ENCODE data around the gene KIF26B. TPM values are rescaled to one million over a fixed set of nuclear protein-coding genes. Genes with fewer than 3 reads are reported as not detected.

Gene KIF26B
- total and polyA plus RNA-seq, 2 experiments from 2014 or later = 2.5 to 8.0 TPM

- Histone ChIP-seq H3K4me1 (ENCODE audit: insufficient read depth) (0 out of 2 replicates have a peak, but pooled peaks cover 4% of the 10 kb centered on the region), H2AFZ (no peak overlapping the region)
- in situ Hi-C loops (cut with MboI) = no loop called here
These were observed 597.8 kb downstream of the KIF26B start for GRCh38 chr1:245752561-245752960.

DNA sequence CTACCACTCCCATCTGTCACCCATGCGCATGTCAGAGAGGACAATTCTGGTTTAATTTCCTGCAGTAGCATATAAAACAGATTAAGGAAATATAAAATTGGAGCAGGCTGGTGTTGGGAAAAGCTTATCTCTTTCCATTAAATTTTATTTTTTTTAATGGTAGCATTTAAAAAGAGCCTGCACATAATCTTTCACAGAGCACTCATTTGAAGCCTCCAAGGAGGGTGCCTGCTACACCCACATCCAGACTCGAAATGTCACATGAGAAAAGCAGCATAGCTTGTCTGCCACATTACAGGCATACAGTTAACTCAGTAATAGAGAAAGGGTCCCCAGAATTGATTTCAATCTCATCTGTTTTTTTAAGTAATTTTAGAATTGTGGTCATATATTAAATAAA is 599.0 kb downstream of the KIF26B start:
- Histone ChIP-seq H3K4me3 (no peak overlapping the region), H3K36me3 (ENCODE audit: low read depth) (no peaks in the 10 kb centered on the region), H3K9ac (no peak overlapping the region), H3K27me3 (replicated peaks; ENCODE audit: insufficient read depth) (no peaks in the 10 kb centered on the region), H3K79me2 (ENCODE audit: insufficient read depth) (no peaks in the 10 kb centered on the region), H3K9me2 (ENCODE audit: insufficient read depth) (no peaks in the 10 kb centered on the region), H3K9me3 (ENCODE audit: low read depth) (no peaks in the 10 kb centered on the region), H2AFZ (no peak overlapping the region), H4K20me1 (ENCODE audit: insufficient read depth) (no peaks in the 10 kb centered on the region), H3K4me2 (ENCODE audit: unreplicated experiment) (no peak overlapping the region), H3K27ac (no peak overlapping the region), H3K4me1 (ENCODE audit: insufficient read depth) (0 out of 2 replicates have a peak, but pooled peaks cover 4% of the 10 kb centered on the region), H3F3A (ENCODE audit: insufficient read depth) (no peaks in the 10 kb centered on the region)
- DNase-seq = no peak
- in situ Hi-C loops (cut with MboI) = no loop called here
- 89 to 98% methylated on average over 2 of the region's 2 CpGs for WGBS, 2 experiments (ENCODE audit: low coverage in 1 of 2, low lambda C conversion rate in 2 of 2, missing lambda C conversion rate in 2 of 2)
- TF ChIP-seq EZH2phosphoT487 (IDR thresholded peaks at IDR 0.05; ENCODE audit: insufficient read depth, low read depth) (no peak), EZH2 (IDR thresholded peaks at IDR 0.05; ENCODE audit: insufficient read depth, poor library complexity, severe bottlenecking) (no peak)

More at GRCh38 chr1:245752561-245752960, 597.8 kb downstream of the KIF26B start:
- H3K4me3 ChIP-seq = no peak overlapping the region
- no peak for TF ChIP-seq EZH2phosphoT487 (IDR thresholded peaks at IDR 0.05; ENCODE audit: insufficient read depth, low read depth)
- no peak for TF ChIP-seq EZH2 (IDR thresholded peaks at IDR 0.05; ENCODE audit: insufficient read depth, poor library complexity, severe bottlenecking)
- no peaks in the 10 kb centered on the region for H3K9me3 ChIP-seq (ENCODE audit: low read depth)
- no peak overlapping the region for H3K9ac ChIP-seq
- WGBS, 2 experiments (ENCODE audit: low coverage in 1 of 2, low lambda C conversion rate in 2 of 2, missing lambda C conversion rate in 2 of 2) = 88 to 94% methylated on average over 3 of the region's 3 CpGs
- DNase-seq = no peak
- no peaks in the 10 kb centered on the region for H3K9me2 ChIP-seq (ENCODE audit: insufficient read depth)
- H3K27me3 ChIP-seq (replicated peaks; ENCODE audit: insufficient read depth) = no peaks in the 10 kb centered on the region
- H3K36me3 ChIP-seq (ENCODE audit: low read depth) = no peaks in the 10 kb centered on the region
- no peaks in the 10 kb centered on the region for H3K79me2 ChIP-seq (ENCODE audit: insufficient read depth)
- no peaks in the 10 kb centered on the region for H4K20me1 ChIP-seq (ENCODE audit: insufficient read depth)
- no peak overlapping the region for H3K27ac ChIP-seq
- H3F3A ChIP-seq (ENCODE audit: insufficient read depth) = no peaks in the 10 kb centered on the region
- H3K4me2 ChIP-seq (ENCODE audit: unreplicated experiment) = no peak overlapping the region

DNA sequence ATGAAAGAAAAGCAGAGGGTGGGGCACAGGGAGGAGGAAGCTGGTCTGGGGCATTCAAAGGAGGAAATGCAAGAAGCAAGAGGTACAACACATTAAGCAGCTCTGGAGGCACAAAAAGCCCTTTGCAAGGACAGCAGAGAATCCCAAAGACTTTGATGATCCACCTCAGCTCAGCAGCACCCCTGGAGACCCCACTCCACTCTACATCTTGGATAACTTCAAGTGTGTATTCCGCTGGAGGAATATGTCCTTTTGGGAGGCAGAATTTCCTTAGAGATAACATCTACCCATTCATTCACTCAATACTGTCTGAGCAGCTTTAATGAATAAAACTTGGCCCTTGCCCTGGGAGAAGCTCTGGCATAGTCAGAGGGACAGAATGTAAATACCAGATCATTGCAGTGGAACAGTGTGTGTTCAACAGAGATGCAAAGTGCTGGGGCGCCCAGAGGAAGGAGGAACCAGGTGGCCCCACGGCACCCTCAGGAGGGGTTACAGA is 599.7 kb downstream of the KIF26B start:
- no peaks in the 10 kb centered on the region for H3F3A ChIP-seq (ENCODE audit: insufficient read depth)
- in situ Hi-C loops (cut with MboI) = no loop called here
- H4K20me1 ChIP-seq (ENCODE audit: insufficient read depth) = no peaks in the 10 kb centered on the region
- H3K36me3 ChIP-seq (ENCODE audit: low read depth) = no peaks in the 10 kb centered on the region
- no peak overlapping the region for H3K4me3 ChIP-seq
- H3K4me1 ChIP-seq (ENCODE audit: insufficient read depth) = 0 out of 2 replicates have a peak, but pooled peaks cover 4% of the 10 kb centered on the region
- no peak overlapping the region for H3K4me2 ChIP-seq (ENCODE audit: unreplicated experiment)
- H3K27ac ChIP-seq = no peak overlapping the region
- H3K27me3 ChIP-seq (replicated peaks; ENCODE audit: insufficient read depth) = no peaks in the 10 kb centered on the region
- no peak for TF ChIP-seq EZH2phosphoT487 (IDR thresholded peaks at IDR 0.05; ENCODE audit: insufficient read depth, low read depth)
- no peak for TF ChIP-seq EZH2 (IDR thresholded peaks at IDR 0.05; ENCODE audit: insufficient read depth, poor library complexity, severe bottlenecking)
- H2AFZ ChIP-seq = no peak overlapping the region
- H3K9me2 ChIP-seq (ENCODE audit: insufficient read depth) = no peaks in the 10 kb centered on the region
- peak; percentile 22 for DNase-seq
- no peak overlapping the region for H3K9ac ChIP-seq
- 95 to 97% methylated on average over 3 of the region's 3 CpGs for WGBS, 2 experiments (ENCODE audit: low coverage in 1 of 2, low lambda C conversion rate in 2 of 2, missing lambda C conversion rate in 2 of 2)
- H3K79me2 ChIP-seq (ENCODE audit: insufficient read depth) = no peaks in the 10 kb centered on the region
- H3K9me3 ChIP-seq (ENCODE audit: low read depth) = no peaks in the 10 kb centered on the region

Small RNA genes lying within 50 kb of the gene (small RNA-seq; reads per million reads assigned to genes)
- not detected for gene DNAJC19P8 (ENCODE audit: low read depth, low replicate concordance)
- gene RNU1-132P (ENCODE audit: low read depth, low replicate concordance) = not detected

All from GM23248 (cell line).